ENCODE data around the gene GATD1.

DNA sequence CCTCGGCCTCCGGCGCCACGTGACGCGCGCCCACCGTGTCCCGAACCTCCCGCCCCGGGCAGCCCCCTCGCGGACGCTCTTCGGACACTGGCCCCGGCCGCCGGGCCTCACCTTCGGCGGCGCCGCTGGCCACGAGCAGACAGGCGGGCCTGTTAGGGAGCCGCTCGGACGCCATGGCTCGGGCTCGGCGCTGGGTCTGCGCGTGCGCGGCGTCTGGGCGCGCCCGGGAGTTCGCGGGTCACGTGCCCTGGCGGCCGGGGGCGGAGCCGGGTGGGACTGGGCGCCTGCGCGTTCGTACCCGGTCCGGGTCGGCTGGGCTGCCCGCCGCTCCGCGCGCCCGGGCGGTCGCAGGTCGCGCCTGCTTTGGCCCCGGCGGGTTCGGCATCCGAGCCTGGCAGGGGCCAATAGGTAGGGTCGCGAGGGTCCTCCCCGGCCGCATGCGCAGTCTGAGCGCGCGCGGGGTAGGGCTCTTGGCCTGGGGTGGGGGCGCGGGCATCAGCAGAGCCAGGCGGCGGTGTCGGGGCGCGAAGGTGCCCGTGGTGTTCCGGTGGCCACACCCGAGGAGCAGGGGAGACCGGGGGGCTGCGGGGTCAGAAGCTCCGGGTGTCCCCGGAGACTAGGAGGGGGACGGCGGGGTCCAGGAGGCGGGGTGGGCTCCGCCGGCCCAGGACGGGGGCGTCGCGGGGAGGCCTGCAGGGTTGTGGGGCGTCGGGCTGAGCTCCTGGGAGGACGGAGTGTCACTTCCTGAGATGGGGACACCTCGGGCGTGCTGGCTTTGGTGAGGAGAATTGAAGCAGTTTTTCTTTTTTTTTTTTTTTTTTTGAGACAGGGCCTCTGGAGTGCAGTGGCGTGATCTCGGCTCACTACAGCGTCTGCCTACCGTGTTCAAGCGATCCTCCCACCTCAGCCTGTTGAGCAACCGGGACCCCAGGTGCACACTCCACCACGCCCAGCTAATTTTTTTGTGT is at the start of gene GATD1:
- TF ChIP-seq, protein P1, sequence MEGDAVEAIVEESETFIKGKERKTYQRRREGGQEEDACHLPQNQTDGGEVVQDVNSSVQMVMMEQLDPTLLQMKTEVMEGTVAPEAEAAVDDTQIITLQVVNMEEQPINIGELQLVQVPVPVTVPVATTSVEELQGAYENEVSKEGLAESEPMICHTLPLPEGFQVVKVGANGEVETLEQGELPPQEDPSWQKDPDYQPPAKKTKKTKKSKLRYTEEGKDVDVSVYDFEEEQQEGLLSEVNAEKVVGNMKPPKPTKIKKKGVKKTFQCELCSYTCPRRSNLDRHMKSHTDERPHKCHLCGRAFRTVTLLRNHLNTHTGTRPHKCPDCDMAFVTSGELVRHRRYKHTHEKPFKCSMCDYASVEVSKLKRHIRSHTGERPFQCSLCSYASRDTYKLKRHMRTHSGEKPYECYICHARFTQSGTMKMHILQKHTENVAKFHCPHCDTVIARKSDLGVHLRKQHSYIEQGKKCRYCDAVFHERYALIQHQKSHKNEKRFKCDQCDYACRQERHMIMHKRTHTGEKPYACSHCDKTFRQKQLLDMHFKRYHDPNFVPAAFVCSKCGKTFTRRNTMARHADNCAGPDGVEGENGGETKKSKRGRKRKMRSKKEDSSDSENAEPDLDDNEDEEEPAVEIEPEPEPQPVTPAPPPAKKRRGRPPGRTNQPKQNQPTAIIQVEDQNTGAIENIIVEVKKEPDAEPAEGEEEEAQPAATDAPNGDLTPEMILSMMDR (IDR thresholded peaks at IDR 0.05) = no peak
- no peak for TF ChIP-seq EZH2 (IDR thresholded peaks at IDR 0.05; ENCODE audit: borderline replicate concordance, insufficient read depth, low read depth, low read length, poor library complexity, severe bottlenecking)
